Stimulated activated memory B cell treated with anti-CD40 and anti-IgM and Interleukin-4, amounts not matched to agents 10 μg/mL and 1 μg/mL and 100 μg/mL, for 72 hours (primary cell): ENCODE measurements around the gene RFX2.
A peak's percentile ranks its signal among the peaks of the same experiment; 100 is the strongest.
"Not testable (repeated sequence)": the region's sequence is repeated elsewhere in the genome, so short reads cannot be mapped to it uniquely, and the experiment has no call there.

Experiments used
- ATAC-seq: fragments of 150-1000 bp; cut with Tn5 transposase; 2 replicates; pipeline ENCODE4 v1.10.0; 2021
- H3K27ac Mint-ChIP-seq: one replicate; pipeline ENCODE4 v1.8.0; 2022; ENCODE audit warnings: mild to moderate bottlenecking, mixed read lengths
- H3K27me3 Mint-ChIP-seq: one replicate; pipeline ENCODE4 v1.8.0; 2022; ENCODE audit warnings: mixed read lengths
- H3K36me3 Mint-ChIP-seq: one replicate; pipeline ENCODE4 v1.8.0; 2022; ENCODE audit warnings: mixed read lengths
- H3K4me1 Mint-ChIP-seq: one replicate; pipeline ENCODE4 v1.8.0; 2022; ENCODE audit warnings: mixed read lengths
- H3K4me3 Mint-ChIP-seq: one replicate; pipeline ENCODE4 v1.8.0; 2022; ENCODE audit warnings: mild to moderate bottlenecking, moderate library complexity, mixed read lengths
- H3K9me3 Mint-ChIP-seq: one replicate; pipeline ENCODE4 v1.8.0; 2022; ENCODE audit warnings: mixed read lengths

The RFX2 gene

GRCh38 chr19:6115992-6116391, 5.7 kb upstream of the RFX2 start:
- ATAC-seq, result no peak
- Mint-ChIP-seq H3K36me3 (peaks cover 17% of the 10 kb centered on the region), H3K4me1 (no peaks in the 10 kb centered on the region), H3K27me3 (peaks cover 15% of the 10 kb centered on the region), H3K27ac (no peak overlapping the region), H3K9me3 (peaks cover 11% of the 10 kb centered on the region), H3K4me3 (no peak overlapping the region)

GRCh38 chr19:6113616-6114188, 3.4 kb upstream of the RFX2 start:
- Mint-ChIP-seq H3K4me1 (peaks cover 13% of the 10 kb centered on the region), H3K9me3 (peaks cover 5% of the 10 kb centered on the region), H3K27me3 (peaks cover 13% of the 10 kb centered on the region), H3K36me3 (peaks cover 7% of the 10 kb centered on the region), H3K27ac (no peak overlapping the region), H3K4me3 (no peak overlapping the region)
- ATAC-seq, result no peak

GRCh38 chr19:6109947-6110346, 353 bp downstream of the RFX2 start:
- no peak for ATAC-seq
- Mint-ChIP-seq H3K9me3 (no peaks in the 10 kb centered on the region), H3K4me3 (peak overlapping the region; percentile 89), H3K27me3 (peaks cover 36% of the 10 kb centered on the region), H3K36me3 (no peaks in the 10 kb centered on the region), H3K4me1 (peaks cover 20% of the 10 kb centered on the region), H3K27ac (peak overlapping the region; percentile 70)

GRCh38 chr19:6108721-6109633, 1.3 kb downstream of the RFX2 start:
- ATAC-seq, result no peak
- peak overlapping the region; percentile 70 for H3K27ac Mint-ChIP-seq
- peaks cover 20% of the 10 kb centered on the region for H3K4me1 Mint-ChIP-seq
- peaks cover 37% of the 10 kb centered on the region for H3K27me3 Mint-ChIP-seq
- no peaks in the 10 kb centered on the region for H3K36me3 Mint-ChIP-seq
- H3K4me3 Mint-ChIP-seq, result peak overlapping the region; percentile 89
- no peaks in the 10 kb centered on the region for H3K9me3 Mint-ChIP-seq

DNA sequence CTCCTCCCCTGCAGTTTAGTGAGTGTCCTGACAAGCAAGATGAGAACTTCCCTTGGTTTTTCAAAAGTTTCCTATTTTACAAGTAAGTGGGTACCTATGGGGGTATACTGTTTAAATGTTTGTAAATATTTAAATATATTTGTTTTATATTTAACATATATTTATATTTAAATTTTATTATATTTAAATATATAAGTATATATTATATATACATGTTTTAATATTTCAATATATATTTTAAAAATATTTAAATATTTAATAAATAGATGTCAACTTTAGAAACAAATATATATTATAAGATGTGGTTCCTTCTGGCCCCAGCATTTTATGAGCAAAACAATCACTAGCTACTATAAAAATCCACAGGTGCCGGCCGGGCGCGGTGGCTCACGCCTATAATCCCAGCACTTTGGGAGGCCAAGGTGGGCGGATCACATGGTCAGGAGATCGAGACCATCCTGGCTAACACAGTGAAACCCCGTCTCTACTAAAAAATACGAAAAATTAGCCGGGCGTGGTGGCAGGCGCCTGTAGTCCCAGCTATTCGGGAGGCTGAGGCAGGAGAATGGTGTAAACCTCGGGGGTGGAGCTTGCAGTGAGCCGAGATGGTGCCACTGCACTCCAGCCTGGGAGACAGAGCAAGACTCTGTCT, 3.5 kb downstream of the RFX2 start:
- H3K9me3 Mint-ChIP-seq, H3K27ac Mint-ChIP-seq: not testable (repeated sequence)

GRCh38 chr19:6105444-6105843, 4.9 kb downstream of the RFX2 start:
- no peak overlapping the region for H3K27ac Mint-ChIP-seq
- peaks cover 37% of the 10 kb centered on the region for H3K27me3 Mint-ChIP-seq
- no peak for ATAC-seq
- H3K4me3 Mint-ChIP-seq, result no peak overlapping the region
- H3K36me3 Mint-ChIP-seq, result no peaks in the 10 kb centered on the region
- peaks cover 22% of the 10 kb centered on the region for H3K4me1 Mint-ChIP-seq
- no peaks in the 10 kb centered on the region for H3K9me3 Mint-ChIP-seq

More for the DNA sequence above, 3.5 kb downstream of the RFX2 start:
- ATAC-seq, H3K36me3 Mint-ChIP-seq, H3K4me3 Mint-ChIP-seq: not testable (repeated sequence)
- Mint-ChIP-seq H3K4me1 (peaks cover 20% of the 10 kb centered on the region), H3K27me3 (peaks cover 37% of the 10 kb centered on the region)

DNA sequence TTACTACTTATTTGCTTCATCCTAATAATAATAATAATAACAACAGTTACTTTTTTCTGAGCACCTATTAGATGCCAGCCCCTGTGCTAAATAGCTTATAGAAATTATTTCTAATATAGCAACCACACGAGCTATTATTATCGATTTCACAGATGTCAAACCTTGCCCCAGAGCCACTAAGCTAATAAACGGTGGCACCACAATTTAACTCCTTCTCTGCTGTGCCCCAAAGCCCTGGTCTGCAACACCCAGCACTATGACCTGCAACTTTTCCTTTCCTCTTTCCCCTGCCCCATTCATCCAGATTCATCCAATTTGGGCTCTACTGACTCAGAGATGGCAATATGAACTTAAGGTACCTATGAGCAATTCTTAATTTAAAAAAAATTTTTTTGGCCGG, 6.4 kb downstream of the RFX2 start:
- H3K4me1 Mint-ChIP-seq, result peaks cover 19% of the 10 kb centered on the region
- no peak overlapping the region for H3K27ac Mint-ChIP-seq
- peaks cover 6% of the 10 kb centered on the region for H3K9me3 Mint-ChIP-seq
- no peak overlapping the region for H3K4me3 Mint-ChIP-seq
- H3K36me3 Mint-ChIP-seq, result peaks cover 6% of the 10 kb centered on the region
- peaks cover 26% of the 10 kb centered on the region for H3K27me3 Mint-ChIP-seq
- no peak for ATAC-seq

GRCh38 chr19:6103217-6103644, 7.1 kb downstream of the RFX2 start:
- Mint-ChIP-seq H3K4me1 (peaks cover 12% of the 10 kb centered on the region), H3K27ac (no peak overlapping the region), H3K4me3 (no peak overlapping the region), H3K36me3 (peaks cover 6% of the 10 kb centered on the region), H3K9me3 (peaks cover 6% of the 10 kb centered on the region), H3K27me3 (peaks cover 19% of the 10 kb centered on the region)
- no peak for ATAC-seq

- no peak overlapping the region for H3K27ac Mint-ChIP-seq
- H3K4me3 Mint-ChIP-seq, result no peak overlapping the region
- peaks cover 15% of the 10 kb centered on the region for H3K27me3 Mint-ChIP-seq
- peaks cover 6% of the 10 kb centered on the region for H3K9me3 Mint-ChIP-seq
- H3K4me1 Mint-ChIP-seq, result peaks cover 10% of the 10 kb centered on the region
- no peak for ATAC-seq
- H3K36me3 Mint-ChIP-seq, result peaks cover 6% of the 10 kb centered on the region
Observed at GRCh38 chr19:6101991-6102390, 8.3 kb downstream of the RFX2 start.

- H3K36me3 Mint-ChIP-seq, result peaks cover 6% of the 10 kb centered on the region
- peaks cover 6% of the 10 kb centered on the region for H3K9me3 Mint-ChIP-seq
- no peak overlapping the region for H3K4me3 Mint-ChIP-seq
- ATAC-seq, result no peak
- H3K27ac Mint-ChIP-seq, result no peak overlapping the region
- peaks cover 15% of the 10 kb centered on the region for H3K27me3 Mint-ChIP-seq
- H3K4me1 Mint-ChIP-seq, result peaks cover 10% of the 10 kb centered on the region
Observed at GRCh38 chr19:6101291-6101825, 8.9 kb downstream of the RFX2 start.

GRCh38 chr19:6100284-6100915, 9.9 kb downstream of the RFX2 start:
- H3K4me3 Mint-ChIP-seq, result peak overlapping the region; percentile 78
- peaks cover 10% of the 10 kb centered on the region for H3K4me1 Mint-ChIP-seq
- H3K9me3 Mint-ChIP-seq, result peaks cover 6% of the 10 kb centered on the region
- H3K27ac Mint-ChIP-seq, result peak overlapping the region; percentile 82
- peaks cover 6% of the 10 kb centered on the region for H3K27me3 Mint-ChIP-seq
- peak; percentile 41 for ATAC-seq
- peaks cover 6% of the 10 kb centered on the region for H3K36me3 Mint-ChIP-seq

GRCh38 chr19:6099599-6099998, 10.7 kb downstream of the RFX2 start:
- Mint-ChIP-seq H3K4me3 (no peak overlapping the region), H3K27ac (peak overlapping the region; percentile 82)
- no peak for ATAC-seq

DNA sequence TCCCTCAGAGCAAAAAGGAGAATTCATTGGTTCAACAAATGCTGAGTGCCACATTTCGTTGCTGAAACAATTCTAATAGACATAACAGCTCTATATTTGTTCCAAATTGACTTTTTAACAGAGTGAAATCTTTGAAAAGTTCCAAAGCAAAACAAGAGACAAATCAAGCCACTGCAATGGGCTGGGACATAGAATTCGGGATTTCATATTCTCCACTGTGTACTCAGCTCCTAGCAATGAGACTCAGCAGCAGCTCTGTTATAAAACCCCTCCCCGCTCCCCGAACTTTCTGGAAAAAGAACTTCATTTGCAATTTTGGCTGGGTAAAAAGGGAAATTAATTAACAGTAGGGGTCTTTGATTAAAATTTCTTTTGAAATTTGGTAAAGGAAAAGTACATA, 11.3 kb downstream of the RFX2 start:
- ATAC-seq, result no peak
- no peak overlapping the region for H3K4me3 Mint-ChIP-seq
- H3K27me3 Mint-ChIP-seq, result no peaks in the 10 kb centered on the region
- peaks cover 10% of the 10 kb centered on the region for H3K4me1 Mint-ChIP-seq
- peaks cover 6% of the 10 kb centered on the region for H3K36me3 Mint-ChIP-seq
- peaks cover 6% of the 10 kb centered on the region for H3K9me3 Mint-ChIP-seq
- no peak overlapping the region for H3K27ac Mint-ChIP-seq

More at GRCh38 chr19:6099599-6099998, 10.7 kb downstream of the RFX2 start:
- peaks cover 6% of the 10 kb centered on the region for H3K36me3 Mint-ChIP-seq
- peaks cover 6% of the 10 kb centered on the region for H3K9me3 Mint-ChIP-seq
- no peaks in the 10 kb centered on the region for H3K27me3 Mint-ChIP-seq
- peaks cover 10% of the 10 kb centered on the region for H3K4me1 Mint-ChIP-seq

DNA sequence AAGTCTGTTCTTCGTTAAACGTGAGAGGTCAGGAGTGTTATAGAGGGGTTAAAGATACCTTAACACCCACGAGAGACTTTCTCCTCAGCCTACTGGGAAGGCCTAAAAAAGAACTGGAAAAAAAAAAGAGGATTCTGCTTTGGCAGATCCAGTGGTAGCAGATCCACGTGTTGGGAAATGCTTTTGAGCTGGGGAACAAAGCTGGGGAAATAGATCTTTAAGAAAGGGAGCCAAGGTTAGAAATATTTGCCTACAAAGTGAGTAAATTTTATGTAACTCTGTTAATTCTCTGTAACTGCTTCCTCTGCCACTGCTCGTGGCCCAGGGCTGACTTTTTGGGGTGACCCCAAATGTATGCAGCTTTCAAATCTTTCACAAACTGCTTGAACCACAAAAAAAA, 11.7 kb downstream of the RFX2 start:
- Mint-ChIP-seq H3K27me3 (no peaks in the 10 kb centered on the region), H3K36me3 (peaks cover 6% of the 10 kb centered on the region), H3K4me3 (no peak overlapping the region), H3K4me1 (peaks cover 10% of the 10 kb centered on the region), H3K9me3 (peaks cover 6% of the 10 kb centered on the region), H3K27ac (no peak overlapping the region)
- no peak for ATAC-seq

DNA sequence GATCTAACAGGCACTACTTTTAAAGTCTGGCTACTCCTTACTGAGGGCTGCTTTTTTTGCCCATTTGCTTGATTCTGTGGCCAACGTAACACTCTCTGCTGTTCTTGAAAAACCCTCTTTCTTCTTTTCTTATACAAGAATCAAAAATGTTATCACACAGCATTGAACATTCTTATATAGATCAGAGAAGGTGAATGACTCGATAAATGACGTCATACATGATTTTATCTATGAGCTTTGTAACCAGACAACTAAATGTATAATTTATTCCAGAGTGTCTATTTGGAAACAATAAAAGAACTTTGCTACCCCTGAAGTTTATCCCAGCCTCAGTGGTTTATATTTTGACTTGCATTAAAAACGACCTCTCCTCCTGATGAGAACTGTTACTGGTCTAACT, 12.4 kb downstream of the RFX2 start:
- no peak for ATAC-seq
- H3K27ac Mint-ChIP-seq, result no peak overlapping the region
- peaks cover 6% of the 10 kb centered on the region for H3K9me3 Mint-ChIP-seq
- H3K36me3 Mint-ChIP-seq, result peaks cover 6% of the 10 kb centered on the region
- no peaks in the 10 kb centered on the region for H3K27me3 Mint-ChIP-seq
- H3K4me3 Mint-ChIP-seq, result no peak overlapping the region
- peaks cover 10% of the 10 kb centered on the region for H3K4me1 Mint-ChIP-seq
